ENCODE results near the gene CCDC126. TPM values are rescaled to one million over a fixed set of nuclear protein-coding genes. Genes with fewer than 3 reads are reported as not detected.

The CCDC126 gene
- total and polyA plus RNA-seq, 10 of the 15 experiments (the other 5 are each of a cell fraction or from before 2014, with no cell fraction given), result 10.9 to 49.9 (median 24.1) TPM

DNA sequence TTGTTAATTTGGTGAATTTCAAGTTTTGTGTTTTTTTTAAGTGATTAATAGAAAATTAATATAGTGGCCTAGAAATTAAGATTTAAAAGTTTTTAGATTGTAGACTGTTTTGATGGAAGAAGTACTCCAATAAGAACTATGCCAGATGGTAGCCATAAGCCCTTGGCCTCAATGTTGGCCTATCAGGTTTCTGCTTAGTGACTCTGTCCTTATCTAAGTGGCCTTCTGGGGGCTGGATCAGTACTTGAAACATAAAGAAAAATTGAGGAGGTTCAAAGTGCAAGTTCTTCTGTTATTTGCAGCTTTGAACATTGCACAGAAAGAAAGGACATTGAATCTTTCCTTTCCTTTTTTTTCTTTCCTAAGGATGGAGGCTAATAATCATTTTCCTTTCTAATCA is 9.9 kb downstream of the CCDC126 start:
- ChIA-PET SMC1A (ENCODE audit: uncharacterized antibody, unreplicated experiment) (interaction anchor here (1.0 to 1.2 kb wide), 2 partner anchors 12 to 105 kb away, joined by 3 read pairs; no protein-coding TSS in a partner anchor), CTCF (no interaction called here), POLR2A (no interaction called here), RAD21 (ENCODE audit: unreplicated experiment) (no interaction called here)
- Histone ChIP-seq H3K79me2 (ENCODE audit: control insufficient read depth, insufficient read depth, low read length) (peaks cover 34% of the 10 kb centered on the region), H4K20me1 (ENCODE audit: control insufficient read depth, insufficient read depth) (no peaks in the 10 kb centered on the region), H3K36me3 (ENCODE audit: control insufficient read depth in 2 of 2, insufficient read depth in 2 of 2, low read length in 1 of 2) (peaks cover 0 to 4% of the 10 kb centered on the region in 2 experiments; a peak in 2 of 4 replicates), H2AFZ (ENCODE audit: control insufficient read depth, low read depth, low read length) (no peak overlapping the region), H3K27me3 (replicated peaks in 1 of 2; ENCODE audit: control insufficient read depth in 2 of 2, insufficient read depth in 2 of 2, low read length in 1 of 2) (no peaks in the 10 kb centered on the region), H3K27ac (ENCODE audit: control insufficient read depth, insufficient read depth) (no peak overlapping the region), H3K9ac (ENCODE audit: control insufficient read depth, insufficient read depth, low read length) (no peak overlapping the region), H3K4me2 (ENCODE audit: control insufficient read depth, insufficient read depth) (no peak overlapping the region), H3K4me3 (no peak overlapping the region), H3K4me1 (ENCODE audit: control insufficient read depth, insufficient read depth, low read length) (peaks cover 9% of the 10 kb centered on the region; the same call in 1 of the 2 replicates), H3K9me3 (replicated peaks; ENCODE audit: control insufficient read depth, insufficient read depth, low read length) (no peaks in the 10 kb centered on the region; the same call in 1 of the 3 replicates)
- ATAC-seq, result no peak
- no peak for FAIRE-seq
- in situ Hi-C loops (cut with MboI), result no loop called here
- intact Hi-C loops (cut with micrococcal nuclease; ENCODE audit: unreplicated experiment), result no loop called here
- no peak for DNase-seq (ENCODE audit: low read depth, low spot score)
- no TSS peak for BruUV-seq (replicated peaks)
- TF ChIP-seq BHLHE40 (IDR thresholded peaks at IDR 0.05; ENCODE audit: borderline replicate concordance in 1 of 2, low read depth in 2 of 2, low read length in 1 of 2), result no peak
- TF ChIP-seq, protein P1, sequence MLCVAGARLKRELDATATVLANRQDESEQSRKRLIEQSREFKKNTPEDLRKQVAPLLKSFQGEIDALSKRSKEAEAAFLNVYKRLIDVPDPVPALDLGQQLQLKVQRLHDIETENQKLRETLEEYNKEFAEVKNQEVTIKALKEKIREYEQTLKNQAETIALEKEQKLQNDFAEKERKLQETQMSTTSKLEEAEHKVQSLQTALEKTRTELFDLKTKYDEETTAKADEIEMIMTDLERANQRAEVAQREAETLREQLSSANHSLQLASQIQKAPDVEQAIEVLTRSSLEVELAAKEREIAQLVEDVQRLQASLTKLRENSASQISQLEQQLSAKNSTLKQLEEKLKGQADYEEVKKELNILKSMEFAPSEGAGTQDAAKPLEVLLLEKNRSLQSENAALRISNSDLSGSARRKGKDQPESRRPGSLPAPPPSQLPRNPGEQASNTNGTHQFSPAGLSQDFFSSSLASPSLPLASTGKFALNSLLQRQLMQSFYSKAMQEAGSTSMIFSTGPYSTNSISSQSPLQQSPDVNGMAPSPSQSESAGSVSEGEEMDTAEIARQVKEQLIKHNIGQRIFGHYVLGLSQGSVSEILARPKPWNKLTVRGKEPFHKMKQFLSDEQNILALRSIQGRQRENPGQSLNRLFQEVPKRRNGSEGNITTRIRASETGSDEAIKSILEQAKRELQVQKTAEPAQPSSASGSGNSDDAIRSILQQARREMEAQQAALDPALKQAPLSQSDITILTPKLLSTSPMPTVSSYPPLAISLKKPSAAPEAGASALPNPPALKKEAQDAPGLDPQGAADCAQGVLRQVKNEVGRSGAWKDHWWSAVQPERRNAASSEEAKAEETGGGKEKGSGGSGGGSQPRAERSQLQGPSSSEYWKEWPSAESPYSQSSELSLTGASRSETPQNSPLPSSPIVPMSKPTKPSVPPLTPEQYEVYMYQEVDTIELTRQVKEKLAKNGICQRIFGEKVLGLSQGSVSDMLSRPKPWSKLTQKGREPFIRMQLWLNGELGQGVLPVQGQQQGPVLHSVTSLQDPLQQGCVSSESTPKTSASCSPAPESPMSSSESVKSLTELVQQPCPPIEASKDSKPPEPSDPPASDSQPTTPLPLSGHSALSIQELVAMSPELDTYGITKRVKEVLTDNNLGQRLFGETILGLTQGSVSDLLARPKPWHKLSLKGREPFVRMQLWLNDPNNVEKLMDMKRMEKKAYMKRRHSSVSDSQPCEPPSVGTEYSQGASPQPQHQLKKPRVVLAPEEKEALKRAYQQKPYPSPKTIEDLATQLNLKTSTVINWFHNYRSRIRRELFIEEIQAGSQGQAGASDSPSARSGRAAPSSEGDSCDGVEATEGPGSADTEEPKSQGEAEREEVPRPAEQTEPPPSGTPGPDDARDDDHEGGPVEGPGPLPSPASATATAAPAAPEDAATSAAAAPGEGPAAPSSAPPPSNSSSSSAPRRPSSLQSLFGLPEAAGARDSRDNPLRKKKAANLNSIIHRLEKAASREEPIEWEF (IDR thresholded peaks at IDR 0.05; ENCODE audit: insufficient replicate concordance, low read depth, low read length), result no peak
- no peak for TF ChIP-seq SRF (IDR thresholded peaks at IDR 0.05; ENCODE audit: low read depth in 2 of 2, low read length in 2 of 2)
- TF ChIP-seq, protein P2, sequence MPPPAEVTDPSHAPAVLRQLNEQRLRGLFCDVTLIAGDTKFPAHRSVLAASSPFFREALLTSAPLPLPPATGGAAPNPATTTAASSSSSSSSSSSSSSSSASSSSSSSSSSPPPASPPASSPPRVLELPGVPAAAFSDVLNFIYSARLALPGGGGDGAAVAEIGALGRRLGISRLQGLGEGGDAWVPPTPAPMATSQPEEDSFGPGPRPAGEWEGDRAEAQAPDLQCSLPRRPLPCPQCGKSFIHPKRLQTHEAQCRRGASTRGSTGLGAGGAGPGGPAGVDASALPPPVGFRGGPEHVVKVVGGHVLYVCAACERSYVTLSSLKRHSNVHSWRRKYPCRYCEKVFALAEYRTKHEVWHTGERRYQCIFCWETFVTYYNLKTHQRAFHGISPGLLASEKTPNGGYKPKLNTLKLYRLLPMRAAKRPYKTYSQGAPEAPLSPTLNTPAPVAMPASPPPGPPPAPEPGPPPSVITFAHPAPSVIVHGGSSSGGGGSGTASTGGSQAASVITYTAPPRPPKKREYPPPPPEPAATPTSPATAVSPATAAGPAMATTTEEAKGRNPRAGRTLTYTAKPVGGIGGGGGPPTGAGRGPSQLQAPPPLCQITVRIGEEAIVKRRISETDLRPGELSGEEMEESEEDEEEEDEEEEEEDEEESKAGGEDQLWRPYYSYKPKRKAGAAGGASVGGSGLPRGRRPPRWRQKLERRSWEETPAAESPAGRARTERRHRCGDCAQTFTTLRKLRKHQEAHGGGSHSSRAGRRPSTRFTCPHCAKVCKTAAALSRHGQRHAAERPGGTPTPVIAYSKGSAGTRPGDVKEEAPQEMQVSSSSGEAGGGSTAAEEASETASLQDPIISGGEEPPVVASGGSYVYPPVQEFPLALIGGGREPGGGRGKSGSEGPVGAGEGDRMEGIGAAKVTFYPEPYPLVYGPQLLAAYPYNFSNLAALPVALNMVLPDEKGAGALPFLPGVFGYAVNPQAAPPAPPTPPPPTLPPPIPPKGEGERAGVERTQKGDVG (CRISPR knock-in tag; IDR thresholded peaks at IDR 0.05), result no peak
- TF ChIP-seq HDGF (IDR thresholded peaks at IDR 0.05), result no peak
- no peak for TF ChIP-seq RELA (IDR thresholded peaks at IDR 0.05; ENCODE audit: borderline replicate concordance, partially characterized antibody)
- TF ChIP-seq, protein P3, sequence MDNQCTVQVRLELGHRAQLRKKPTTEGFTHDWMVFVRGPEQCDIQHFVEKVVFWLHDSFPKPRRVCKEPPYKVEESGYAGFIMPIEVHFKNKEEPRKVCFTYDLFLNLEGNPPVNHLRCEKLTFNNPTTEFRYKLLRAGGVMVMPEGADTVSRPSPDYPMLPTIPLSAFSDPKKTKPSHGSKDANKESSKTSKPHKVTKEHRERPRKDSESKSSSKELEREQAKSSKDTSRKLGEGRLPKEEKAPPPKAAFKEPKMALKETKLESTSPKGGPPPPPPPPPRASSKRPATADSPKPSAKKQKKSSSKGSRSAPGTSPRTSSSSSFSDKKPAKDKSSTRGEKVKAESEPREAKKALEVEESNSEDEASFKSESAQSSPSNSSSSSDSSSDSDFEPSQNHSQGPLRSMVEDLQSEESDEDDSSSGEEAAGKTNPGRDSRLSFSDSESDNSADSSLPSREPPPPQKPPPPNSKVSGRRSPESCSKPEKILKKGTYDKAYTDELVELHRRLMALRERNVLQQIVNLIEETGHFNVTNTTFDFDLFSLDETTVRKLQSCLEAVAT (IDR thresholded peaks at IDR 0.05), result no peak
- no peak for TF ChIP-seq MTA3 (IDR thresholded peaks at IDR 0.05; ENCODE audit: borderline replicate concordance, low read length)
- TF ChIP-seq, protein P4, sequence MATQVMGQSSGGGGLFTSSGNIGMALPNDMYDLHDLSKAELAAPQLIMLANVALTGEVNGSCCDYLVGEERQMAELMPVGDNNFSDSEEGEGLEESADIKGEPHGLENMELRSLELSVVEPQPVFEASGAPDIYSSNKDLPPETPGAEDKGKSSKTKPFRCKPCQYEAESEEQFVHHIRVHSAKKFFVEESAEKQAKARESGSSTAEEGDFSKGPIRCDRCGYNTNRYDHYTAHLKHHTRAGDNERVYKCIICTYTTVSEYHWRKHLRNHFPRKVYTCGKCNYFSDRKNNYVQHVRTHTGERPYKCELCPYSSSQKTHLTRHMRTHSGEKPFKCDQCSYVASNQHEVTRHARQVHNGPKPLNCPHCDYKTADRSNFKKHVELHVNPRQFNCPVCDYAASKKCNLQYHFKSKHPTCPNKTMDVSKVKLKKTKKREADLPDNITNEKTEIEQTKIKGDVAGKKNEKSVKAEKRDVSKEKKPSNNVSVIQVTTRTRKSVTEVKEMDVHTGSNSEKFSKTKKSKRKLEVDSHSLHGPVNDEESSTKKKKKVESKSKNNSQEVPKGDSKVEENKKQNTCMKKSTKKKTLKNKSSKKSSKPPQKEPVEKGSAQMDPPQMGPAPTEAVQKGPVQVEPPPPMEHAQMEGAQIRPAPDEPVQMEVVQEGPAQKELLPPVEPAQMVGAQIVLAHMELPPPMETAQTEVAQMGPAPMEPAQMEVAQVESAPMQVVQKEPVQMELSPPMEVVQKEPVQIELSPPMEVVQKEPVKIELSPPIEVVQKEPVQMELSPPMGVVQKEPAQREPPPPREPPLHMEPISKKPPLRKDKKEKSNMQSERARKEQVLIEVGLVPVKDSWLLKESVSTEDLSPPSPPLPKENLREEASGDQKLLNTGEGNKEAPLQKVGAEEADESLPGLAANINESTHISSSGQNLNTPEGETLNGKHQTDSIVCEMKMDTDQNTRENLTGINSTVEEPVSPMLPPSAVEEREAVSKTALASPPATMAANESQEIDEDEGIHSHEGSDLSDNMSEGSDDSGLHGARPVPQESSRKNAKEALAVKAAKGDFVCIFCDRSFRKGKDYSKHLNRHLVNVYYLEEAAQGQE (IDR thresholded peaks at IDR 0.05; ENCODE audit: low read depth, low read length), result no peak
- TF ChIP-seq SMARCA5 (IDR thresholded peaks at IDR 0.05), result no peak
- TF ChIP-seq BCL11A (IDR thresholded peaks at IDR 0.05; ENCODE audit: low read depth, low read length), result no peak
